PC-9 (cell line): ENCODE measurements around the gene SCD5.

Experiments
- CTCF ChIP-seq: fragments of 200-600 bp; sonication (generic); conservative IDR thresholded peaks from 2 replicates; pipeline ENCODE4 v1.6.1; 2017; ENCODE audit warnings: mixed run types, antibody characterized with exemption, mild to moderate bottlenecking, moderate library complexity
- EZH2 ChIP-seq: fragments of 200-600 bp; sonication (generic); IDR thresholded peaks from 2 replicates; pipeline ENCODE4 v1.8.0; 2017; ENCODE audit warnings: antibody characterized with exemption, low read depth

GRCh38 chr4:82799006-82799881 is 648 bp upstream of the SCD5 start:
- TF ChIP-seq CTCF = no peak
- TF ChIP-seq EZH2 = no peak
